HG03354 (cell line): ENCODE data around the gene NCOA1.
"Not testable (repeated sequence)": the region's sequence is repeated elsewhere in the genome, so short reads cannot be mapped to it uniquely, and the experiment has no call there.

Experiments used
- ATAC-seq: cut with Tn5 transposase; IDR thresholded peaks from one replicate; pipeline ENCODE4 v1.9.1; 2021; ENCODE audit warnings: mild to moderate bottlenecking; ENCODE audit not compliant: unreplicated experiment, poor library complexity, severe bottlenecking

The NCOA1 gene

DNA sequence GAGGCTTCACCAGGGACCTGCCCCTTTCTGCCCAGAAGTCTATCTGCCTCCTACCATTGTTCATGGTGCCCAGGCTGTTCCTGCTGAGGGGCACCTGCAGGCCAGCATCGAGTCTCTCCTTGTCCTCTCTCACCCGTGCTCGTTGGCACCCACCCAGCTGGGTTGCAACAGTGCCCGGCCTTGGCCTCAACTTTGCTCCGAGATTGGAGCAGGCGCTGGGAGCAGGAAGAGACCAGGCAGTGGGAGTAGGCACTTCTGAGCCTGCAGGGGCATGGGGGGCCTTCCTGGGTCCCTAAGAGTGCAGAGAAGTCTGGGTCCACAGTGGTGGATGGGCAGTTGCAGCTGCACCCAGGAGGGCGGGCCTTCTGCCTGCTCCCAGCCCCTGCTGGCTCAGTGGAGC is 75.6 kb downstream of the NCOA1 start:
- no peak for ATAC-seq

DNA sequence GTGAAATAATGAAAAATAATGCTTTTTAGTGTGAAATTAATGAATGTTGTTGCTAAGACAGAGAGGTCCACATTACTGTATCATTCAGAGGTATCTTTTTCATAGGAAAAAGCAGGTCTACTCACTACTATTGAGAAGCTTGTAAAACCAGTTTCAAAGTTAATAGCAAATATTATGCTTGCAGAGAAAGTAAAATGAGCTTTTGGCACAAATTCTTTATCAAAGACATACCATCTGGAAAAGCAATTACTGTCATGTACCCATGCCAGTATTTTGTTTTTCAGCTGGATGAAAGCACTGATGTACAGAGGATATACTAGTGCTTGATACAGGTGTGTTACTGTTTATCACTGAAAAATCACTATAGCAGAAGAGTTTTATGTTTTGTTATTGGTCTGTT is 77.5 kb downstream of the NCOA1 start:
- no peak for ATAC-seq

DNA sequence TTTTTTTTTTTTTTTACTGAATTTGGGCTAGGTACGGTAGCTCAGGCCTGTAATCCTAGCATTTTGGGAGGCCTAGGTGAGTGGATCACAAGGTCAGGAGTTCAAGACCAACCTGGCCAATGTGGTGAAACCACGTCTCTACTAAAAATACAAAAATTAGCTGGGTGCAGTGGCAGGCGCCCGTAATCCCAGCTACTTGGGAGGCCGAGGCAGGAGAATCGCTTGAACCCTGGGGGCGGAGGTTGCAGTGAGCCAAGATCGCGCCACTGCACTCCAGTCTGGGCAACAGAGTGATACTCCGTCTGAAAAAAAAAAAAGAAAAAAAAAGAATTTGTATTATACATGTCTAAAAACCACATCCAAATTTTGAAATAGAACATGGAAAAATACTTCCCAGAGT is 78.5 kb downstream of the NCOA1 start:
- ATAC-seq: not testable (repeated sequence)

DNA sequence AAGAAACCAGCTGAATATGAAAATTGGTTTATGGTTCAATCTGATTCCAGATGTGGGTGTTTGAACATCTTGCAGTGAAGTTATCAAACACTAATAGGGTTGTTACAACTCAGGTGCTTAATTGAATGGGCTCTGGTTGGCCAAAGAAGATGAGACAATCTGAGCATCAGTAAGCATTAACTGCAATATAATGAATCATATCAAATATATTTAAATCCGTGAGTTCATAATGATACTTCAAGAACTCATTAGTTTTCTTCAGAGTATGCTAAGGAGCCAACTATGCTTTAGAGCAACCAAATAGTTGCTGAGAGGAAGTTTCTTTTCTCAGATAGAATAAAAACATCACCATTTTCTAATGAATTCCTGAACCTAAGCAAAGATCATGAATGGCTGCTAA is 79.2 kb downstream of the NCOA1 start:
- ATAC-seq: no peak

DNA sequence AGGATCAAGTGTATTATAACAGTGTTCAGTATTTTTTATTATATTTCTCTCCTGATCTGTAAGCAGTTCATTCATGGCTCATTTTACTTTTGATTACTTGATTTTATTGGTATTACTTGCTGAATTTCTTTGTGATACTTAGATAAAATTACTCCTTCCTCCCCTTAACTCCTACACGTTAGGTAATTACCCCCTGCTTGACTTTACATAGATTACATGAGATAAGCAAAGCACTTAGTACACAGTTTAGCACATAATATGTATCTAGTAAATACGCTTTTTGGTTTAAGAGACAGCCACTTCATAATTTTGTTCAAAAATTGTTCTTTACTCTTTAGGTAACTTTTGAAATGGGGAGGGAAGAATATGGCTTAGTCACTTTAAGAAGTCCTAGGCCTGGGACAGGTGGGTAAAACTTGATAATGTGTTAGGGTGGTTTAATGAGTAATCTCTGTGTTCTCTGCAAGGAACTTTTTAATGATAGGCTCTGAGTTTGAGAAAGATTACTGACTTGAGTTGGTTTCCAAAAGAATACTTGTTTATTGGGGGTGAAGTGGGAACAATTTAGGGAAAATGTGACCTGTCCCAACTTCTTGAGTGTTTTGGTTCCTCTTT is 80.9 kb downstream of the NCOA1 start:
- ATAC-seq: no peak

DNA sequence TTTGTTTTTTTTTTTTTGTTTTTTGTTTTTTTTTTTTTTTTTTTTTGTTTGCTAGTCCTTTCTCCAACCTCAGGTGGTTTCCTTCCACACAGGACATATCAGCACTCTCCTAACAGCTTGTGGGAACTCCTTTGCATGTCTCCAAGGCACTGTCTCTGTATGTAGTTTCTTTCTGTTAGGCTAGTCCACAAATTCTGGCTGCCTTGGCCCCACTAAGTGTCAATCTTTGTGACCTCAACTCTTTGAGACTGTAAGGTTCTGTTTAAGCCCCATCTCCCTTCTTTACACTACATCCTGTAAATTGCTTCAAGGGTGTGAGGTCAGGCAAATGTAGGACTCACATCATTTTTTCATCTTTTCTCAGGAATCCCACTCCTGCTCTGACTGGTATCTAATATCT is 85.1 kb downstream of the NCOA1 start:
- no peak for ATAC-seq

DNA sequence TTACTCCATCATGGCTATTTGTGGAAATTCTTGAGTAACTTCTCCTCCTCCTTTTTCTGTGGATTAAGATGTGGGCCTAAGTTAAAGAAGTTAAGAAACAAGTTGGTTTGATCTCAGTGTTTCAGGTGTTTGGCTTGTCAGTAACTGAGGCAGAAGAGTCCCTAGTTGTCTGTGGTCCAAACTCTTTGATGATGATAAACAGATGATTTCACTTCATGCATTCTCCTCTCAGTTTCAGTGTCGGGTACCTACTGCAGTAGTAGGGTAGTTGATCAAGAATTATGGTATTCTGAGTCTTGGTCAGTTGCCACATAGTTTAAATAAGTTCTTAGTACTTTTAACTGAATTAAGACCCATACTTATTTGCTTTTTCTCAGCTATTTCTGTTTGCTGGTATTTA is 85.6 kb downstream of the NCOA1 start:
- no peak for ATAC-seq

DNA sequence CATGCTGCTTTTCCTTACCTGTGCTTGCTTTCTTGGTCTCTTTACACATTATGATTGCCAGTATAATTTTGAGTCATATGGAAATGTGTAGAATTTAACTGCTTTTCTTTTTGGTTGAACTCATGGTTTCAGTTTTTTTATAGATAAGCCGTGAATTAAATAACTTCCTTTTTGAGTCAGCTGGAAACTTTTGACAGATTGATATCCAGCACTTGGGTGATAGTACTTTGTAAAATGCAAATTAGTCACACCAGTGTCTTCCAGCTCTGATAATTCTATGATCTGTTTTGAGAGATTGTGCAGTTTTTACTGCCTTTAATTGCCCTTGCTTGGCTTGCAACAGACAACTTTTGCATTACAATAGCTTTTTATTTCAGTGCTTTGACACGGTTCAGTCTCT is 86.4 kb downstream of the NCOA1 start:
- peak; percentile 71 for ATAC-seq

DNA sequence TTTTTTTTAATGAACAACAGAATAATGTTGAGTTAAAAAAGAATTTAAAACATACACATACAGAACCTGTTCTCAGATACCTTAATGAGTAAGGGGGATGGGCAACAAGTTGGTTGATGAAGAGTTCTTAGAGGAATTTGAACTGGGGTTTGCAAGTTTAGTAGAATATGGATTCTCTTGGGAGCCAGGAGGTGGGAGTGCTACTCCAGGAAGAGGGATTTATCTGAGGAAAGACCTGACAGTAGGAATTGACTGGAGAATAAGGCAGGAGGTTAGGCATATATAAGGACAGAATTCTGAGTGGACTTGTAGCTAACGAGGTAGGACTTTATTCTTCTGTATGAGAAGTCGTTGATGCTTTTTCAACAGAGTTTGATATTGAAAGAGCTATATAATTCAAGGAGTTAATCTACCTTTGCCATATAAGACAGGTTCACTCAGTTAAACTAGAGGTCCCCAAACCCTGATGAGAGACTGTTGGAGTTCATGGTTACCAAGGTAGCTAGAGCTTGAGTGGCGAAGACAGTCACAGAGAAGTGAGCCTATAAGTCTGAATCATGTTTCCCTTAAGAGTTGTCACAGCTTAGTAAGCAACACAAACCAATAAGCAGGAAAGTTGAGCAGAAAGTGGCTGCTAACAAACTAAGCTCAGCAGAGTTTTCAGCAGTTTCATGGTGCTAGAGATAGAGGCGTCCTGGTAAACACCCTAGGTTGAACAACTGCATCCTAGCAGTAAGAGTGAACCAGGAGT is 88.2 kb downstream of the NCOA1 start:
- ATAC-seq: no peak

DNA sequence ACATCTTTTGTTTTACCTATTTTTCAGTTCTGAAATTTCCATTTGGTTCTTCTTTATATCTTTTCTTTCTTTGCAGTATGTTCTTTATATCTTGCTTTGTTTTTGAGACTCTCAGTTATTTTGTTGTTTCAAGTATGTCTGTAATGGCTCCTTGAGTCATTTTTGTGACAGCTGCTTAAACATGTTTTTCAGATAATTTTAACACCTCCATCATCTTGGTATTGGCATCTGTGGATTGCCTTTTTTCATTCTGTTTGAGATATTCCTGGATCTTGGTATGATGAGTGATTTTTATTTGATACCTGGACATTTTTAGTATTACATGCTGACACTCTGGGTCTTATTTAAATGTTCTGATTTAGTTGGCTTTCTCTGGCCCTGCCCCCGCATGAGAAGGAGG is 89.5 kb downstream of the NCOA1 start:
- no peak for ATAC-seq

DNA sequence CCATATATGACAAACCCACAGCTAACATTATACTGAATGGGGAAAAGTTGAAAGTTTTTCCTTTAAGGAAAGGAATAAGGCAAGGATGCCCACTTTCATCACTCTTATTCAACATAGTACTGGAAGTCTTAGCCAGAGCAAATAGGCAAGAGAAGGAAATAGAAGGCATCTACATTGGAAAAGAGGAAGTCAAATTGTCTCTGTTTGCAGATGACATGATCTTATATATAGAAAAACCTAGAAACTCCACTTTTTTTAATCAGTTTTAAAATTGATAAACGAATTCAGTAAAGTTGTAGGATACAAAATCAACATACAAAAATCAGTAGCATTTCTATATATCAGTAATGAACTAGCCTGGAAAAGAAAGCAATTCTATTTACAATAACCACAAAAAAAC is 90.9 kb downstream of the NCOA1 start:
- ATAC-seq: not testable (repeated sequence)

DNA sequence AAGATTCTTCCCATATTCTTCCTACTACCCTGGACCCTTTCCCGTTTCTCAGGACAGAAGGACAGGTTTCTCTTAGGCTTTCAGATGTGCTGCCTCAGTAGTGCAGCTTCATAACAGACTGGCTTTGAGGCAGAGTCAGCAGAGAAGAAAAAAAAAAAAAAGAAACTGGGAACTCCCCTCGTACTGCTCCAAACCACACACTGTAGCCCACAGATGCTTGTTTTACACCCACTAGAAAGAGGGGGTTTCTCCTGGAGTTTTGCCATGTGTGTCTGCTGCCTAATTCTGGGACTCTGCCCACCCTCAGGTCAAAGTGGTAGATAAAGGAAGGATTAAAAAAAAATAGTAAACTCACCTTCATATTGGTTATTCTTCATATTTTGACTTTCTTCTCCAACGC is 95.9 kb downstream of the NCOA1 start:
- peak; percentile 64 for ATAC-seq

DNA sequence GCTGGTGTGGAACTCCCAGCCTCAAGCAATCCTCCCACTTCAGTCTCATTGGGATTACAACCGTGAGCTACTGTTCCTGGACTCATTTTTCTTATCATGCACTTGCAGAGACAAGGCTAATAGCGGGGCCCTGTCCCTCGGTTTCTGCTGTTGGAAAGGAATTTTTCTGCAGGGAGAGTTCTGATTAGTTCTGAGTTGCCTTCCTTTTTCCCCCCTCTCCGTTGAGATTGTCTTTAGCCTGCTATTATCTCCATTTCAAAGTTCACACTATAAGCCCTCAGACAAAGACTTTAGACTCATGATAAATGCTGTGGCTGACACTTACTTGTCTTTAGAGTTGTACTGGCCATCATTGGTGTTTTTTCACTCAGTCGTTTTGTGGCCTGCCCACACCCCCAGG is 97.2 kb downstream of the NCOA1 start:
- ATAC-seq: no peak

DNA sequence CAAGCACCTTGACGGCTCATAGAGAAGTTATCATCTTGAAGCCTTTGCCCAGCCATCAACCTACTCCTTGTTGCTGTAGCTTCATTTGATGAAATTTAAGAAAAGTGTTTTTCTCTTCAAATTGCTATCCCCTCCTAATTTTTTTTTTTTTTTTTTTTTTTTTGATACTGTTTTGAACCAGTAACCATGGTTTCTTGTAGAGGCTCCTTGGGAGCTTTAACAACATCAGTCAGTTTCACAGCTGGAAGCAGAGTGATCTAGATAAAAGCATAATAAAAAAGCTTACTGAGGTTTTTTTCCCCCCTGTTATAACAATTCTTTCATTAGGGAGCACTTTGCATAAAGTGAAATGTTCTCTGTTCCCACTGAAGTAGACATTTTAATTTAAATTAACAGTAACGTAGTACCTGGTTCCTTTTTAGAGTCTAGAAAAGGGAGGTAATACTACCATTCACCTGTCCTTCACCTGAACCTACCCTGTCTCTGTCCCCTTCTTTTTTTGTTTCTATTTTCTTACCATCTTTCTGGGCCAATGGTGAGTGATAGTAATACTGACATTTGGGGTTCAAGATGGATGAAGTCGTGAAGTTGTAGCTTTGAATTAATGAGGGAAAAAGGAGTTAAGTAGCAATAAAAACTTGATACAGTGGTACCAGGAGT is 101.5 kb downstream of the NCOA1 start:
- ATAC-seq: no peak

DNA sequence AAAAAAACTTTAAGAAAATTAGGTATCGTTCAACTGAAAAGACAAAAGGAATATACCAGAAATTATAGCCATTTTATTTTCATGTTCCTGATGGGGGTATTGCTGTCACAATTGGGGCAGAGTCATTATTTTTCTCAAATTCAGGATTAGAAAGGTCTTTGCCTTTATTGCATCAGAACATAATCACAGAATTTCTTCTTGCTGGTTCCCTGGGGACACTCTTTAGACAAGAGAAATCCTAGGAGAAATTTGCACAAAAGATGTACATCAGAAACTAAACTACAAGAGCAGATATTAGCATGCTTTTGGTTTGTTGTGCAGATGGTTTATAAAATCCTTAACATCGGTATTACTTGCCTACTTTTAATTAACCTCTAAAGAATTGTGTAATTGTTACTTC is 103.2 kb downstream of the NCOA1 start:
- ATAC-seq: no peak

DNA sequence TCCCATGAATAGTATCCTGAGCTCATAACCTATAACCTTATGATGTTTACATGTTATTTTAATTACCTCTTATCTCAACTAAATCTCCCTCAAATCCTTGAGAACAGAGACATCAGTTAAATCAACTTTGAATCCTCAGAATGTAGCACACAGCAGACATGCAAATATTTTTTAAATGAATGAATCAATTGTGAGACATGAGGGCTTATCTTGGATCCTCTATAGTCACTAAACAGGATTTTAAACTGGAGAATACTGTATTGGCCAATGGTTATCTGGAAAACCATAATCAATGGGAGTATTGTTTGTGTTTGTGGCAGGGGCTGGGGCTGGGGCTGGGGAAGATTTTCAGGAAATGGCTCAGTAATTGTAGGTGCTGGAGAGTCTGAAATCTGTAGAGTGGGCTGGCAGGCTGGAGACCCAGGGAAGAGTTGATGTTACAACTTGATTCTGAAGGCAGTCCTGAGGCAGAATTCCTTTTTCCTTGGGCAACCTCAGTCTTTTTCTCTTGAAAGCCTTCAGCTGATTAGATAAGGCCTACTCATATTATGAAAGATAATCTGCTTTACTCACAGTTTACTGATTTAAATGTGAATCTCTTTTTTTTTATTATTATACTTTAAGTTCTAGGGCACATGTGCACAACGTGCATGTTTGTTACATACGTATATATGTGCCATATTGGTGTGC is 106.3 kb downstream of the NCOA1 start:
- no peak for ATAC-seq

DNA sequence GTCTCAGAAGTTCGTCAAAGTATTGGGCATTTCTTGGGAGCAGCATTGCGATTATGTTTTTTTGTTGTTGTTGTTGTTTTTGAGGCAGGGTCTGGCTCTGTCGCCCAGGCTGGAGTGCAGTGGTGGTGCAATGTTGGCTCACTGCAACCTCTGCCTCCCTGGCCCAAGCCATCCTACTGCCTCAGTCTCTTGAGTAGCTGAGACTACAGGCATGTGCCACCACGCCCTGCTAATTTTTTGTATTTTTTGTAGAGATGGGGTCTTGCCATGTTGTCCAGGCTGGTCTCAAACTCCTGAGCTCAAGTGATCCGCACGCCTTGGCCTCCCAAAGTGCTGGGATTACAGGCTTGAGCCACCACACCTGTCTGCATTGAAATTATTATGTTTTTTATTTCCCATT is 109.1 kb downstream of the NCOA1 start:
- ATAC-seq: not testable (repeated sequence)

DNA sequence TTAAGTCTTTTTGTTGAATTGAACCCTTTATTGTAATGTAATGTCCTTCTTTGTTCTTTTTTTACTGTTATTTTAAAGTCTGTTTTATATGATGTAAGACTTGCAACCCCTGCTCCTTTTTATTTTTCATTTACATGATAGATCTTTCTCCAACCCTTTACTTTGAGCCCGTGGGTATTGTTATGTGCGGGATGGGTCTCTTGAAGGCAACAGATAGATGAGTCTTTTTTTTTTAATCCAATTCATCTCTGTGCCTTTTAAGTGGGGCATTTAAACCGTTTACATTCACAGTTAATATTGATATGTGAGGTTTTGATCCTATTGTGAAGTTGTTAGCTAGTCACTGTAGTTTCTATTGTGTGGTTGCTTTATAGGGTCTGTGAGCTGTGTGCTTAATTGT is 120.6 kb downstream of the NCOA1 start:
- no peak for ATAC-seq

DNA sequence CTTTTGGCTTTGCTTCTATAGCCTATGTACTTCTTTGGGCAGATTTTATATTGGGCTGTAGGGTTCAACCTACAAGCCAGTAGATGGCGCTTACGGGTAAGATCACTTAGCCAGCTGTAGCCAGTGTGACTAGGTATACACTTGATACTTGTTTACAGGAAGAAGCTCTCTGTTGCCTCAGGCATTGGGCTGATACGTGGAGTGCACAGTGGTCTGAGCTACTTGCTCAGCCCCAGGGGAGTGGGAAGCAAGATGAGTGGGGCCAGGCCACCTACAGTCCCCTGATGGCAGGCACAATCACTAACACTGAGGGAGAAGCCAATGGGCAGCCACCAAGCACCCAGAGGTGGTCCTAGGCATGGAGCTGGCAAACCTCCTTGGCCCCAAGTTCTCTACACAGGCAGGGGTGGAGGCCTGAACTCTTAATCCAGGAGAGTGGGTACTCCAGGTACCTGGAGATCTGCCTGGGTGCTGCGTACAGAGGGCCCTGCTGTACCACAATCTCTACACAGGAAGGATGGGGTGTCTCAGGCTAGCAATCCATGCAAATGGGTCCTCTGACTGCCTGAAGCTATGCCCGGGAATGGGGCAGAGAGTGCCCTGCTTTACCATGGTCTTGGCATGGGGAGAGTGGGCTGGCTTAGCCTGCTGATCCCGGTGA is 122.2 kb downstream of the NCOA1 start:
- ATAC-seq: peak; percentile 85

DNA sequence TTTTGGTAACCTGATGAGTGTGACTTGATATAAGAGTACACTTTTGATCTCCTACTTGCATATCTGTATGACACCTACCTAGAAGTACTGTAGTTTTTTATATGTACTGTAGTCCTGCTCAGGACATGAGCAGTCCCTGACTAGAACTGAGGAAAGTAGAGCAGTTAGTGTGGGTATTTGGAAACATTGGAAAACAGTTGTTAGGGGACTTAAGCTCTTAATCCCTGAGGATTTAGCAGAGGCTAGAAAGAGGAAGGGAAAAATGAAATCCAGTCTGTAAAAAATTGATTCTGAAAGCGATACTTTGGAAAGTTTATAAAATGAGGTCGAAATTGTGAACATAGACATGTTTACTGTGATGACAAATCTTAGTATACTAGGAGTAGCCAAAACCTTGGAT is 125.6 kb downstream of the NCOA1 start:
- ATAC-seq: no peak
